Endothelial cell (in vitro differentiated cells): Measurements from ENCODE around the gene PHPT1. TPM values are rescaled to one million over a fixed set of nuclear protein-coding genes. Genes with fewer than 3 reads are reported as not detected.

Source experiments
- DNase-seq: peaks from one replicate; pipeline ENCODE4 v3.0.0; 2021; ENCODE audit warnings: low spot score
- H3K27ac Mint-ChIP-seq: one replicate; pipeline ENCODE4 v1.8.0; 2021; ENCODE audit warnings: mixed read lengths, inconsistent platforms; ENCODE audit not compliant: unreplicated experiment
- H3K27me3 Mint-ChIP-seq: one replicate; pipeline ENCODE4 v1.8.0; 2021; ENCODE audit warnings: mild to moderate bottlenecking, moderate library complexity, mixed read lengths, inconsistent platforms; ENCODE audit not compliant: unreplicated experiment
- H3K36me3 Mint-ChIP-seq: one replicate; pipeline ENCODE4 v1.8.0; 2021; ENCODE audit warnings: mild to moderate bottlenecking, low read depth, mixed read lengths, inconsistent platforms; ENCODE audit not compliant: unreplicated experiment
- H3K4me1 Mint-ChIP-seq: one replicate; pipeline ENCODE4 v1.8.0; 2021; ENCODE audit warnings: mild to moderate bottlenecking, mixed read lengths, inconsistent platforms; ENCODE audit not compliant: unreplicated experiment
- H3K4me3 Mint-ChIP-seq: one replicate; pipeline ENCODE4 v1.8.0; 2021; ENCODE audit warnings: mild to moderate bottlenecking, mixed read lengths, inconsistent platforms; ENCODE audit not compliant: unreplicated experiment
- H3K9me3 Mint-ChIP-seq: one replicate; pipeline ENCODE4 v1.8.0; 2021; ENCODE audit warnings: mixed read lengths, inconsistent platforms; ENCODE audit not compliant: unreplicated experiment
- CTCF ChIP-seq: fragments of 200-600 bp; sonication (generic); IDR thresholded peaks from one replicate; pipeline ENCODE4 v1.5.0; 2021; ENCODE audit warnings: antibody characterized with exemption; ENCODE audit not compliant: unreplicated experiment
- total RNA-seq: library from RNA; stranded (reverse); fragmentation: NEBNext Ultra II Directional; extraction: Animal tissue kit (Norgen Biotek cat#: 25700); gene quantifications from one replicate; pipeline ENCODE4 v1.2.1, GENCODE V29; 2021; ENCODE audit not compliant: unreplicated experiment

The PHPT1 gene
- total RNA-seq, 1 donor from 2014 or later, result 134 TPM

GRCh38 chr9:136803551-136804508, 45.4 kb upstream of the PHPT1 start:
- Mint-ChIP-seq H3K36me3 (peaks cover 8% of the 10 kb centered on the region), H3K9me3 (no peaks in the 10 kb centered on the region), H3K27me3 (peaks cover 17% of the 10 kb centered on the region), H3K27ac (no peak overlapping the region), H3K4me3 (peak overlapping the region; percentile 73), H3K4me1 (peaks cover 8% of the 10 kb centered on the region)
- TF ChIP-seq CTCF, result no peak
- no peak for DNase-seq

- Mint-ChIP-seq H3K27ac (no peak overlapping the region), H3K9me3 (no peaks in the 10 kb centered on the region)
Measured at GRCh38 chr9:136804509-136805206, 44.6 kb upstream of the PHPT1 start.

GRCh38 chr9:136805207-136805740, 43.9 kb upstream of the PHPT1 start:
- DNase-seq, result no peak
- TF ChIP-seq CTCF, result no peak
- H3K4me1 Mint-ChIP-seq, result peaks cover 21% of the 10 kb centered on the region
- peaks cover 8% of the 10 kb centered on the region for H3K36me3 Mint-ChIP-seq
- no peaks in the 10 kb centered on the region for H3K9me3 Mint-ChIP-seq
- H3K27ac Mint-ChIP-seq, result no peak overlapping the region
- peaks cover 17% of the 10 kb centered on the region for H3K27me3 Mint-ChIP-seq
- H3K4me3 Mint-ChIP-seq, result peak overlapping the region; percentile 82

More at GRCh38 chr9:136804509-136805206, 44.6 kb upstream of the PHPT1 start:
- DNase-seq, result no peak
- Mint-ChIP-seq H3K36me3 (peaks cover 8% of the 10 kb centered on the region), H3K4me3 (no peak overlapping the region), H3K4me1 (peaks cover 15% of the 10 kb centered on the region), H3K27me3 (peaks cover 17% of the 10 kb centered on the region)
- no peak for TF ChIP-seq CTCF

GRCh38 chr9:136806067-136806466, 43.1 kb upstream of the PHPT1 start:
- H3K36me3 Mint-ChIP-seq, result peaks cover 11% of the 10 kb centered on the region
- no peaks in the 10 kb centered on the region for H3K9me3 Mint-ChIP-seq
- H3K4me3 Mint-ChIP-seq, result peak overlapping the region; percentile 79
- no peak for TF ChIP-seq CTCF
- H3K27me3 Mint-ChIP-seq, result peaks cover 17% of the 10 kb centered on the region
- peaks cover 19% of the 10 kb centered on the region for H3K4me1 Mint-ChIP-seq
- no peak overlapping the region for H3K27ac Mint-ChIP-seq
- DNase-seq, result no peak
